Iris pigment epithelial cell (primary cell): ENCODE data around the gene UBE3A.
A peak's percentile ranks its signal among the peaks of the same experiment; 100 is the strongest.
"Not testable (repeated sequence)": the region's sequence is repeated elsewhere in the genome, so short reads cannot be mapped to it uniquely, and the experiment has no call there.

Experiments
- DNase-seq: peaks from one replicate; pipeline ENCODE4 v3.0.0-alpha.2; 2011; ENCODE audit warnings: low read depth

The UBE3A gene

DNA sequence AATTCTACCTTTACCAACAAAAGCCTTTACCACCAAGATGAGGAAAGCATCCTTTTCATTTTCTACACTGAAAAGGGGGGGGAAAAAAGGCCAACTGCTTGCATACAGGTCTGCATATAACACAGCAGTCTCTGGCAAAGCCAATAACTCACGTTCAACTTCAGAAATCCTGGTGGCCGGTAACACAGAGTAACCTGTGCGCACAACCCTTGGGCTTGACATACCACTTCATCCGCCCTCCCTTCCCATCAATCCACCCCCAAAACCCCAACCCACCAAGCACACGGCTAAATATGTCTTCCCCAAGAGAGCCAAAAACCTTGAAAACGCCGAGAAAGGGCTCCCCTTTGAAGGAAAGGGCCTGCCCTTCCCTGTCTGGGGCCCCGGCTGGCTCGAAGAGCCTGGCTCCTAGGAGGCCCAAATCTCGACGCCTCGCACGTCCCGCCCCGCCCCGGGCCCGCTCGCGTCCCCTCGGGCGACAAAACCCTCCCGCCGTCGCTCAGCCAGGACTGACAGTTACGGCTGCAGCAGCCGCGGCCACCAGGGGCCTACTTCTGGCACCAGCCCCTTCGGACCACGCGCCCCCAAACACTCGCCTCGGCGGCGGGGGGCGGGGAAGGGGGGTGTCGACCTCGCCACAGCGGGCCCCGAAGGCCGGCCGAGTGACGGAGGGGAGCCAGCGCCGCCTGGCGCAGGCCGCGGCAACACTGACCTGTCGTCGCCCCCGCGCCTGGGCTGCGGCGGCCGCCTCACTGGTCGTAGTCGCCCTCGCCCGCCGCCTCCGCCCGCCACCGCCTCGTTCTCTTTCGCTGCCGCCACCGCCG, 835 bp downstream of the UBE3A start:
- DNase-seq, result peak; percentile 44

DNA sequence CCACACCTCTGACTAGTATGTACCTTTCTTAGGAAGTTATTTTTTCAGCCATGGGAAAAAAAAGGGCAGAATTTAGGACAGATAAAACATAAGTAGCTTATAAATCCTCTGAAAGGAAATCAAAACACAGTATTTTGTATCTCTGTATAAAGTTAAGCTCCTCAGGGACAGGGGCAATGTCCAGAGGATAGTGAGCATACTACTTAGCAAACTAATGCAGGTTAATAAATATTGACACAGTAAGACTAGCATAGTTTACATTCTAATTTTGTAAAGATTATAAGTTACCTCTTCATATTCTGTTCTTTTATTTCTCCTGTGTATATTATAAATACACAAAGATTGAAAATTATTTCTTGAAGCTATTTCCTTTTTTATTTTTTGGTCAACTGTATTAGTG, 2.1 kb downstream of the UBE3A start:
- no peak for DNase-seq

DNA sequence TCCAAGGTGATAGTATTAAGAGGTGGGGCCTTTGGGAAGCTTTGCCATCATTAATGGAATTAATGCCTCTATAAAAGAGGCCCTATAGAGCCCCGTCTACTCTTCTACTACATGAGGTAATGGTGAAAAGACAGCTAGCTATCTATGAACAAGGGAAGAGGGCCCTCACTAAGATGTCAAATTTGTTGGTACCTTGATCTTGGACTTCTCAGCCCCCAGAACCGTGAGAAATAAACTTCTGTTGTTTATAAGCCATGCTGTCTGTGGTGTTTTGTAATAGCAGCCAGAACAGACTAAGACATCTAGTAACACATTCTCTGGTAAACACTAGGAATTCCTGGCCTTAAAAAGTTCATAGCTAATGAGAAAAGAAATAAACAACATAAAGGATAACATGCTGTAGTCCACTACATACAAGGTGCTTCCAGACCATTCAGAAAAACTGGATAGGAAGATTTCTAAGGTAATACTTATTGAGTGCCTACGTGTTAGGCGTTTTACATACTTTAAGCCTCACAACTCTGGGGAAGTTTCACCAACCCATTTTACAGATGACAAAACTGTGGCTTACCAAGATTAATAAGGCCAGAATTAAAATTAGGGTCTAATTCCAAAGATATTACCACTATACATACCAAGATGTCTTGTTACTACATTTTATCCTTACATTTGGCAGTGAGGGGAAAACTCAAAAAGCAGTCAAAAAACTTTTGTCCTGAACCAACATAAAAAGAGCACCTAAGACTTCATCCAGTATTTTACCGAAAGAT, 3.2 kb downstream of the UBE3A start:
- peak; percentile 49 for DNase-seq

DNA sequence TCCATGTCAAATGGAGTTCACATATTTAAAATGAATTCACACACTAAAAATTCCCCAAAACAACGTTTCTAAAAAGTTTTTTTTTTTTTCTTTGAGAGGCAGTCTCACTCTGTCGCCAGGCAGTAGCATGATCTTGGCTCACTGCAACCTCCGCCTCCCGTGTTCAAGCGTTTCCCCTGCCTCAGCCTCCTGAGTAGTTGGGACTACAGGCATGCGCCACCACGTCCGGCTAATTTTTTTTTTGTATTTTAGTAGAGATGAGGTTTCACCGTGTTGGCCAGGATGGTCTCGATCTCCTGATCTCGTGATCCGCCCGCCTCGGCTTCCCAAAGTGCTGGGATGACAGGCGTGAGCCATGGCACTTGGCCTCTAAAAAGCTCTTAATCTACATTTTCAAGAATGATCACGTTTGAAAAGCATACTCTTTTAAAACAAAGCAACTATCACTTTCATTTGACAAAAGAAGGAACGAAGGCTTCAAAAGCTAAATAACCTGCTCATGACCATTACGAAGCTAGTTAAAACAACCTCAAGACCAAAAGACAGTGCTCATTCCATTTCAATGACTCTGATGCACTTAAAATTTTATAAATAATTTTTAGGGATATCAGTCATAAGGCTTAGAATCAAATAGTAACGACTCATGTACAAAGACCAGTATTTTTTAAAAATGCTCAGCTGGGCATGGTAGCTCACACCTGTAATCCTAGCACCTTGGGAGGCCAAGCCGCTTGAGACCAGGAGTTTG, 5.5 kb downstream of the UBE3A start:
- peak; percentile 35 for DNase-seq

DNA sequence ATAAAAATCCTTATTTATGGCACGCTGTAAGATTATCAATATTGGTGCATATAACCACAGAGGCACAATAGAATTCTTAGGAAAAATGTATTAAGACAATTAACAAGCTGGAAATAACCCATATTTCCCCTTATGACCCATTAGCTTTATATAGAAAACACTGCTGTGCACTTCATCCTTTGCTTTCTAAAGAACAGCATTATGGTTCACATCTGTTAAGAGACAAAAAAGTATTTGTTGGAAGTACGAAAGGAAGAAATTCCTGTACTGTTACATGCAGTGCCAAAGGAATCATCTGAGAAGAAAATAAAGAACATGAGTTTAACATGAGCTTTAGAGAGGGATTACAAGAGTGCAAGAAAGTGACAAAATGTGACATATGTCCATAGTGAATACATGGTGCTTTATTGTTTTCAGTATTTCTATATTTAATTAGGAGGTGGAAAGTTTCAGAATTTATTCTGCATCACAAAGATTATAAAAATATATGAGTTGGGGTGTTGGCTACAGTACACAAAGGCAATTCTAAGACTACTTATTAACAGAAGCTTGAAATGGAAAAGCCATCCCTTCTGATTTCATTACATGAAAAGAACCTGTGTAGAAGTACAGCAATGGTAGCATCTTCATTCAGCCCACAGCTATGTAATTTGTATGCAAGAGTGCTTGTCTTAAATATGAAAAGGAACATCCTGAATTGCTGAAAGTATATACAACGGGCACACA, 6.8 kb downstream of the UBE3A start:
- DNase-seq, result no peak

DNA sequence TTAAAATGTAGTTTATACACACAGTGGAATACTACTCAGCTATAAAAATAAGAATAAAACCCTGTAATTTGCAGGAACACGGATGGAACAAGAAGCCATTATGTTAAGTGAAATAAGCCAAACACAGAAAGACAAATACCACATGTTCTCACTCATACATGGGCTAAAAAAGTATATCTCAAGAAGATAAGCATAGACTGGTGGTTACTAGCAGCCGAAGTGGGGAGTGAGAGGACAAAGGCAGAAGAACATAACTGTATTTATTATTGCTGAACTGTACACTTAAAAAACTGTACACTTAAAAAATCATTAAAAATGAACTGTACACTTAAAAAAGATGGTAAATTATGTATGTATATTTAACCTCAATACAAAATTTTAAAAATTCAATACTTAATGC, 11.0 kb downstream of the UBE3A start:
- no peak for DNase-seq

DNA sequence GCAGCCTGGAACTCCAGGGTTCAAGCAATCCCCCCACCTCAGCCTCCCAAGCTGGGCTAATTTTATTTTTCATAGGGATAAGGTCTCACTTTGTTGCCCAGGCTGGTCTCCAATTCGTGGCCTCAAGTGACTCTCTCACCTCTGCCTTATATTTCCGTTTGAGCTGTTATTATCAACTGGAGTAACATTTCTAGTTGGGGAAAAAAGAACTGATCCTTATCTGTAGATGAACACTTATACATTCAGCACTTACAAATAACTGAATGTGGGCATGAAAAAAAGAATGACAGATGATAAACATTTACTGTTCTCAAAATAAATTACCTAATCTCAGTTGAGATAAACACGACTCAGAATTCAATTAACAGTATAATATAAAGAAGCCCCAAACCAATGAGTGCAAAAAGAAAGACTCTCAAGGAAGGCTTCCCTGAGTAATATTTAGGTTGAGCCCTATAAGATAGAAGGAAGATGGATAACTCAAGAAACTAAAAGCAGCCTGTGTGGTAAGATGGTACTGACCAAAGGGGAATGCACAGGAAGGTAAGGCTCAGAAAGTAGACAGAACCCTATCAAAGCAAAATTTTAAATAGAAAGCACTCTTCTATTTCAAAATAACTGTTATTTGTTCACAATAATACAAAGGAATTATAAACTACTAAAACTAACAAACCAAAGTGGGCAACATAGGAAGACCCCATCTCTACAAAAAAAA, 11.8 kb downstream of the UBE3A start:
- DNase-seq, result no peak

DNA sequence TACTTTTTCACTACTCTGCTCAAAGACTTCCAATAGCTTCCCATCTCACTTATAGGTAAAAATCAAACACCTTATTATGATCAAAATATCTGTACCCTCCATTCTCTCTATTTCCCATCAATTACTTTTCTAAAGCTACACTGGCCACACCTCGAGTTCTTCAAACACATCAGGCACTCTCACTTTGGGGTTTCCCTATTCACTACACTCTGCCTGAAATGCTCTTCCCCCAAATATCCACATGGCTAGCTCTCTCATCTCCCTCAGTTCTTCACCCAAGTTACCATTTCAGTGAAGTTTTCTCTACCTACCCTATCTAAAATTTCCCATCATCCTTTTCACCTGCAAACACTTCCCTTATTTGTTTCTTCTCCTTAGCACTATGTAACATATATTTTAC, 14.8 kb downstream of the UBE3A start:
- no peak for DNase-seq

DNA sequence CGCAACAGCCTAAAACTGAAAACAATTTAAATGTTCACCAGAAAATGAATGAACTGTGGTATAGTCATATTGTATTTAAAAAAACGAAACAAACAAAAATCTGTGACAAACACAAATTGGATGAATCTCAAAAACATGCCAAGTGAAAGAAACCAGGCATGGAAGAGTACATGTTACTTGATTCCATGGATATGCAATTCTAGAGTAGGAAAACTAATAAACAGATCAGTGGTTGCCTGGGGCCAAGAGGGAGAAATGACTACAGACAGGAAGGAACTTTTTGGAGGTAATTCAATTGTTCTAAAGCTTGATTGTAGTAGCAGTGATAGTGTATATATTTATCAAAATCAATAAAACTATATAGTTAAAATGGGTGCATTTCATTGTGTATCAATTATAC, 16.8 kb downstream of the UBE3A start:
- no peak for DNase-seq

DNA sequence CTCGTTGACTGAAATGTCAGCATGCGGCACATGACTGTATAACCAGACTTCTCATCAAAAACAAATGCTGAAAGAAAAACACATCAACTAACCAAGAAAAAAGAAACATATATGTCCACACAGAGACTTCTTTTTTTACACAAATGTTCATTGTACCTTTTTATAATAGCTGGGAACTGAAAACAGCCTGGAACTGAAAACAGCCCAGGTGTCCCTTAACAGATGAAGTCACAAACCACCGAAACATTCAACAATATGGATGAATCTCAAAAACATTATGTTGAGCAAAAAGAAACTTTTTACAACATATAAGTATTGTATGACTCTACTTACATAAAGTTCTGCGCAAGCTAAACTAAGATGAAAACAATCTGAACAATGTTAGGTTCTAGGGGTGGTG, 20.6 kb downstream of the UBE3A start:
- DNase-seq, result no peak

DNA sequence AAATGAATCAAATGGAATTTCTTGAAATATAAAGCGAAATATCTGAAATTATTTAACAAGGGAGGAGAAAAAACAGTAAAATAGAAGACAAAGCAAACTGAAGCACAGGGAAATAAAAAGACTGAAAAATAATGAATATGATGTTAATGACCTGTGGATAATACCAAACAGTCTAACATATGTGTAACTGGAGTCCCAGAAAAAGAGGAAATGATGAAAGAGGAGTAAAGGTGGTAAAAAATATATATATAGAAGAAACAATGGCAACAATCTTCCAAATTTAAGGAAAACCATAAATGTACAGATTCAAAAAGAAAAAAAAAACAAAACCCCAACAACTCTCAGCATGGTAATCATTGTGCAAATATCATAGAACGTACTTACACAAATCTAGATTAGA, 21.2 kb downstream of the UBE3A start:
- no peak for DNase-seq

DNA sequence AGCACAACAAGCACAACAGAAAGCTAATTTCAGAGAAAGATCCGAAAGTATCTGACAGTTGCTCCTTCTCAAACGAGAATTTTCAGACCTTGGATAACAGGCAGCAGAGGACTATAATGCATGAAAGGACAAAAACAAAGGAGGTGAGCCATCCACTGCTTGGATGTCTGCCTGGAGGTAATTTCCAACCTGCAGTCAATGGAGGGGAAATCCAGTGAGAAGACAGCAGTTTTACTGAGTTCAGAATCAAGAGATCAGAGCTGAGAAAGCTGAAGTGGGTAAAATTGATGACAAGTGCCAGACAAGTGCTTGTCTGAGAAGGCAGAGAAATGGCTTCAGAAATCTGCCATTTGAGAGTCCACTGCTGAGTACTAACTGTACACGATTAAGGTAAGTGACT, 22.1 kb downstream of the UBE3A start:
- DNase-seq, result peak; percentile 47

DNA sequence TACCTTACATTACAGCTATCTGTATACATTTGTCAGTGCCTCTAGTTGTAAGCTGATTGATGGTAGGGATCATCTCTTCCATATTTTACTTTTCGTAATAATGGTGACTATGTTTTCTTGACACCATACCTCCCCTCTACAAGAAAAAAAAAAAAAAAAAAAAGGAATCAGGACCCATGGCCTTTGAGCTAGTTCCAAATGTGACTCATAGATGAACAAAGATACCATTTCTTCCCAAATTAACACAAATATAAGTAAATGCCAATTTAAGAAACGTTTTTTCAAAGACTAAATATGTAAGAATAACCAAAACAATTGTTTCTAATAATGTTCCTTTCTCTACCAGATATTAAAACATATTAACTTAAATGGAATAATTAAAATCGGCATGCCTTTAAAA, 23.1 kb downstream of the UBE3A start:
- DNase-seq, result no peak

DNA sequence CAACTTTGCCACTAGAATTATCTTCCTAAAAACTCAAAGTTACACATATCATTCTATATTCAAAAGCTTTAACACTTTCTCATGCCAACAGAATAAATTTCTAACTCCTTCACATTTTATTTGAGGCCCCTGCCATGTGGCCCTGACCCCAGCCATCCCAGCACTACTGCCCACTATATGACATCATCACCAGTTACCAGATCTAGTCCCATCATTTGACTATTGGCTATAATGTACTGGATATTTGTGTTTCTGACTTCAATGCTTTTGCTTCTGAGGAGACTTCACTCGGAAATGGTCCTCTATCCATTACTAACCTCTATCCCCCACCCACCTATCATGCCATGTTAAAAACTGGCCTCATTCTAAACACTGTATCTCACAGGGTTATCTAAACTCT, 23.6 kb downstream of the UBE3A start:
- DNase-seq, result no peak

DNA sequence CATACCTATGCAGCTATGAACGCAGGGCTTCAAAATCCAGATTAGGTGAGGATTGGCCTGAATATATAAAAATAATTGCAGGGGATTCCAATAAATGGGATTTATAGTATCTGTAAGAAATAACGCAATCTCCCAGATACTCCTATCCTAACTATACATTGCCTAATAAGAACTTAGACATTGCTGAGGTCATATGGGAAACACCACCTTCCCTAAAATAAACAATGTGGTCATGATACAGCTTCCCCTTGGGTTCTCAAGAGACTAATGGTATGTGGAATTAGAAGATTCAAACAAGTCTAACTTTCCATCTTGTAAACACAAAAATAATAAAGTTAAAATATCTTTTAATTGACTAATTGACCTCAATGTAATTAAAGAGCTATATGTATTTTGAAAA, 28.2 kb downstream of the UBE3A start:
- DNase-seq, result peak; percentile 88

DNA sequence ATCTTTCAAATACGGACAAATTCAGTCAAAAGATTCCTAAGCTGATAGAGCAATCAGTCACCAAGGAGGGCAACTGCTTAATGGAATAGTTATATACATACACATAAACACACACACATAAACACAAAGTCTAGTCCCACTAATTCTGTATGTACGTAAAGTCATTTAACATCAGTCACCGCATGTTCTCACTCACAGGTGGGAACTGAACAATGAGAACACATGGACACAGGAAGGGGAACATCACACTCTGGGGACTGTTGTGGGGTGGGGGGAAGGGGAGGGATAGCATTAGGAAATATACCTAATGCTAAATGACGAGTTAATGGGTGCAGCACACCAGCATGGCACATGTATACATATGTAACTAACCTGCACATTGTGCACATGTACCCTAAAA, 29.1 kb downstream of the UBE3A start:
- DNase-seq, result not testable (repeated sequence)

DNA sequence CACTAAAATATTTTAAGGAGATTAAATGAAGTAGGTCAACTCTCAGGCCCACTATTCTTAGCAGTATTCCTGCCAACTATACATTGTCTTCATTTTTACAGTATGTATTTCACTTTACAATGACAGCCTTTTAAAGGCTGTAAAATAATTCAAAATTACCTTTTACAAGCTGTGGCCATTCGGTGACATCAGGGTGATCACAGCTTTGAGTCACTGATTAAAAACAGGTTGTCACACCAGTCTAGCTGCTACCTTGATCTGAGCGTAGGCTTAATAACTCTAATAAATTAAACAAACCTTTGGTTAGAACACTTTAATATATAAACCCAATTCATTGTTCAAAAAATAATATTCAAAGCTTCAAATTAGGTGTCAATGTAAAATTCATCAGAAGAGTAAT, 29.9 kb downstream of the UBE3A start:
- no peak for DNase-seq

DNA sequence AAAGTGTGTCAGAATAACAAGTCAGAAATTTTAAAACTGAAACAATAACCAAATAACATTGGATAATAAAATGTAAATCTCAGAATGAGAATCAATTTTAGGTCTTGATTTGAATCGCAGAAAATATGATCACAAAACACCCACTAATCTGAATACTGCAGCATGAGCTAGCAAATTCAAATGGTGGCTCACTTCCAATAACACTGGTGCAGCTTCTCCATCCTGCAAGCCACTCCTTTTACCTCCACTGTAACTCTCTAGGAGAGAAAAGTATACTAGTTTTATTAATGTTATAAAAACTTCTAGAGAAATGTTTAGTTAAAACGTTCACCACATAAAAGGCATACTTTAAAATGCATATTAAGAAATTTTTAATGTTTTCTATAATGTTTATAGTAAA, 30.4 kb downstream of the UBE3A start:
- peak; percentile 60 for DNase-seq

DNA sequence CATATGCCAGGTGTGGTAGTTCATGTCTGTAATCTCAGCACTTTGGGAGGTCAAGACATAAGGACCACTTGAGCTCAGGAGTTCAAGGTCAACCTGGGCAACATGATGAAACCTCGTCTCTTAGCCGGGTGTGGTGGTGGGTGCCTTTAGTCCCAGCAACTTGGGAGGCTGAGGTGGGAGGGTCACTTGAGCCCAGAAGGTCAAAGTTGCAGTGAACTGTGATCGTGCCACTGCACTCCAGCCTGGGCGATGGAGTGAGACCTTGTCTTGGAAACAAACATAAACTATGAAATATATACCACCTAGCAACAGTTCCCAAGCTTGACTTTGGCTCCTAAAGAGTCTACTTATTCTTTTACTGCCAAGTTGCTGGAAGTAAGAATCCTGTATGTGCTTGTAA, 30.9 kb downstream of the UBE3A start:
- no peak for DNase-seq

DNA sequence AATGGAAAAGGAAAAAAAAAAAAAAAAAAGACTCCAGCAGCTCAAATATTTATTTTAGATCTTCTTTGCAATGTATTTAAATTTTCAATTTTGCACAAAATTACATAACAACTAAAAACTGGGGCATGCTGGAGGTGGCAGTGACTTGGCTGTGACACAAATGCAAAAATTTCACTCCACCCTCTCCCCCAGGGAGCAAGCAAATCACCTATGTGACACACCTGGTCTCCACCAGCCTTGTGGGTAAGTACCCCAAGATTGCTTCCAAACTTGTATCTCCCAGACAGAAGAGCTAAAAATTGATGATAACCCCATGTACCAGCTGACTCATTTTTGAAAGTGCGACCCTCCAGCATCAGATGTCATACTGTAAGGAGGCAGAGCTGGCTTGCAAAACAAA, 32.0 kb downstream of the UBE3A start:
- no peak for DNase-seq

DNA sequence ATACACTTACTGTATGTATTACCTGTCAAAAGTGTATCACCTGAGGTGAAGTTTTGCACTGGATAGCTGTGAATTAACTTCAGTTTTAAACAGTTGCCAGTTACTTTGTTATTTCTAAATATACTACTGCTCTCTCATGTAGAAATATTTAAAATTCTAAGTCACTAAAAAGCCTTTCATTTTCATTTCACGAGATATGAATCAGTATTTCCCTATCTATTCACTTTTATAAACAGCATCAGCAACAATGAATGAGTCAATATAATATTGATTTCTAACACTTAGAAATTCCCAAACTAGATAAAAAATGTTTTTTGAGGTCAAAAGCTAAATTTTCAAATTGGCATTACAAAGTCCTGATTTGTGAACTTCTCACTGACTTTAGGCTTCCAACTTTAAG, 32.6 kb downstream of the UBE3A start:
- no peak for DNase-seq

DNA sequence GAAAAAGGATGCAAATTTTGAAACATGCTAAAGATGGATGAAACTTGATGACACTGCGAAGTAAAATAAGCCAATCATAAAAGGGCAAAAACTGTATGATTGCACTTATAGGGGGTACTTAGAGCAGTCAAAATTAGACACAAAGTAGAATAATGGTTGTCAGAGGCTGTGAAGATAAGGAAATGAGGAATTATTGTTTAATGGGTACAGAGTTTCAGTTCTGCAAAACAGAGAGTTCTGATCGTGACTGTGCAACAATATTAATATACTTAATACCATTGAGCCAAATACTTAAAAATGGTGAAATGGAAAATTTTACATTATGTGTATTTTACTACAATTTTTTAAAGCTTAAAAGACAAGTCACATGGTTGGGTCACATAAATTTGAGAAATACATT, 35.1 kb downstream of the UBE3A start:
- no peak for DNase-seq
